HepG2 (cell line): ENCODE measurements around the gene FGGY. TPM values are rescaled to one million over a fixed set of nuclear protein-coding genes. Genes with fewer than 3 reads are reported as not detected.

Experiments used
- ATAC-seq: fragments of 200-7000 bp; cut with Tn5 transposase; 3 replicates; pipeline ENCODE4 v1.9.1; 2020; ENCODE audit warnings: mild to moderate bottlenecking, moderate library complexity
- BruUV-seq: library from RNA; stranded (reverse); fragments of 400-500 nt; replicated peaks from 2 replicates; lab custom pipeline; 2021; lab: Mats Ljungman, UMichigan
- CTCF ChIA-PET: fragments of 300-600 bp; formaldehyde crosslinking; extraction: SDS; loops from one replicate; lab custom pipeline; 2021; ENCODE audit warnings: low total read pairs, inconsistent platforms, low intra/inter-chr PET ratio; lab: Yijun Ruan, JAX
- POLR2A ChIA-PET: fragments of 350-600 bp; sonication (Branson Sonifier 250); formaldehyde crosslinking; loops from one replicate; lab custom pipeline; 2020; ENCODE audit warnings: antibody characterized with exemption, inconsistent platforms; lab: Yijun Ruan, JAX
- DNase-seq: peaks from one replicate; pipeline ENCODE4 v3.0.0-alpha.2; 2015; ENCODE audit warnings: low spot score
- FAIRE-seq: peaks from 3 replicates; lab custom pipeline; 2011; peaks lifted over from hg19 to GRCh38; lab: Jason Lieb, UNC
- H2AFZ ChIP-seq: one replicate; pipeline ENCODE4 v1.6.1; 2011; ENCODE audit warnings: low read length, inconsistent platforms
- H3K27ac ChIP-seq: fragments of 300-600 bp; 3 replicates; pipeline ENCODE4 v1.8.0; 2011; ENCODE audit warnings: mixed run types, mild to moderate bottlenecking, mixed read lengths, low read length, inconsistent platforms; ENCODE audit not compliant: insufficient read depth; ENCODE audit errors: extremely low read length
- H3K27me3 ChIP-seq, 2 experiments: fragments of 200-600 bp in 1 of 2; 2 replicates in 1 of 2; 3 replicates in 1 of 2; pipeline versions ENCODE4 v1.6.0 to v1.8.0; 2011; ENCODE audit warnings: low read length in 2 of 2, mild to moderate bottlenecking in 2 of 2, moderate library complexity in 2 of 2, inconsistent platforms in 1 of 2; ENCODE audit not compliant: insufficient read depth in 2 of 2, control insufficient read depth in 1 of 2
- H3K36me3 ChIP-seq, 2 experiments: fragments of 200-600 bp in 1 of 2; replicated peaks in 1 of 2; 2 replicates in 1 of 2; 3 replicates in 1 of 2; pipeline versions ENCODE4 v1.5.1 to v1.8.0; 2011; ENCODE audit warnings: low read length in 2 of 2, inconsistent platforms in 1 of 2; ENCODE audit not compliant: insufficient read depth in 2 of 2, control insufficient read depth in 1 of 2
- H3K4me1 ChIP-seq: 2 replicates; pipeline ENCODE4 v1.5.1; 2012; ENCODE audit warnings: low read length, inconsistent platforms; ENCODE audit not compliant: insufficient read depth
- H3K4me2 ChIP-seq: 2 replicates; pipeline ENCODE4 v1.6.0; 2011; ENCODE audit warnings: low read depth, low read length, inconsistent platforms
- H3K4me3 ChIP-seq, 3 experiments: fragments of 200-600 bp in 1 of 3; sonication (generic), shearing (Covaris generic) in 1 of 3; replicated peaks in 1 of 3; 2 replicates each; pipeline ENCODE4 v1.5.1; 2011 to 2016; ENCODE audit warnings: low read length in 3 of 3, inconsistent platforms in 2 of 3, low read depth in 2 of 3, mild to moderate bottlenecking in 2 of 3, control low read depth in 1 of 3, mixed read lengths in 1 of 3; ENCODE audit not compliant: insufficient read depth in 1 of 3
- H3K79me2 ChIP-seq: one replicate; pipeline ENCODE4 v1.6.1; 2011; ENCODE audit warnings: low read length, inconsistent platforms; ENCODE audit not compliant: insufficient read depth
- H3K9ac ChIP-seq: 2 replicates; pipeline ENCODE4 v1.6.0; 2011; ENCODE audit warnings: mild to moderate bottlenecking, low read depth, low read length, inconsistent platforms; ENCODE audit not compliant: insufficient read depth
- H3K9me3 ChIP-seq: 2 replicates; pipeline ENCODE4 v1.5.1; 2012; ENCODE audit warnings: mild to moderate bottlenecking, low read length
- H4K20me1 ChIP-seq: 2 replicates; pipeline ENCODE4 v1.6.0; 2011; ENCODE audit warnings: inconsistent platforms, mild to moderate bottlenecking, low read length, moderate library complexity; ENCODE audit not compliant: insufficient read depth
- CREB1 ChIP-seq, 2 experiments: fragments of 450-650 bp in 1 of 2; IDR thresholded peaks; 2 replicates each; pipeline ENCODE4 v1.6.1; 2016 to 2017; ENCODE audit warnings: control low read depth in 1 of 2, mild to moderate bottlenecking in 1 of 2, missing compliant biosample characterization in 1 of 2, missing genetic modification characterization in 1 of 2
- KMT2B ChIP-seq: IDR thresholded peaks from 2 replicates; pipeline ENCODE4 v1.6.1; 2016; ENCODE audit warnings: missing genetic modification reagents, missing compliant biosample characterization
- LRRFIP1 ChIP-seq: sonication (generic); formaldehyde crosslinking; conservative IDR thresholded peaks from 2 replicates; pipeline ENCODE4 v1.4.0; 2020; ENCODE audit warnings: missing genetic modification reagents
- NRL ChIP-seq: sonication (generic); formaldehyde crosslinking; IDR thresholded peaks from 2 replicates; pipeline ENCODE4 v1.5.0; 2020; ENCODE audit warnings: missing genetic modification reagents, mild to moderate bottlenecking, moderate library complexity, borderline replicate concordance
- REXO4 ChIP-seq: sonication (generic); formaldehyde crosslinking; IDR thresholded peaks from 2 replicates; pipeline ENCODE4 v1.8.0; 2022; ENCODE audit warnings: missing genetic modification reagents, mild to moderate bottlenecking, borderline replicate concordance
- SATB2 ChIP-seq: sonication (generic); formaldehyde crosslinking; IDR thresholded peaks from 2 replicates; pipeline ENCODE4 v1.5.0; 2020; ENCODE audit warnings: missing genetic modification reagents
- SCMH1 ChIP-seq: sonication (generic); formaldehyde crosslinking; IDR thresholded peaks from 2 replicates; pipeline ENCODE4 v1.9.0; 2021; ENCODE audit warnings: missing genetic modification reagents, mild to moderate bottlenecking, borderline replicate concordance
- U2AF2 ChIP-seq: fragments of 200-400 bp; formaldehyde crosslinking; IDR thresholded peaks from 2 replicates; pipeline ENCODE4 v1.6.1; 2017; ENCODE audit warnings: low read depth, mild to moderate bottlenecking, low read length
- USF2 ChIP-seq, 2 experiments: sonication (generic) in 1 of 2; formaldehyde crosslinking in 1 of 2; IDR thresholded peaks; 2 replicates each; pipeline versions ENCODE4 v1.5.1 to v1.6.1; 2011 to 2020; ENCODE audit warnings: borderline replicate concordance in 1 of 2, low read depth in 1 of 2, low read length in 1 of 2, mild to moderate bottlenecking in 1 of 2, missing genetic modification reagents in 1 of 2, moderate library complexity in 1 of 2
- ZNF512B ChIP-seq: sonication (generic); formaldehyde crosslinking; IDR thresholded peaks from 2 replicates; pipeline ENCODE4 v1.5.1; 2020; ENCODE audit warnings: missing genetic modification reagents, mild to moderate bottlenecking, borderline replicate concordance
- WGBS: methylation state at CpG from one replicate; pipeline ENCODE4 v1.1.6; 2017; ENCODE audit warnings: low lambda C conversion rate; 5-methylcytosine and 5-hydroxymethylcytosine counted together
- in situ Hi-C: cut with HindIII; loops from 2 replicates; pipeline ENCODE4 v1.10.0; 2017; ENCODE audit warnings: low pct_unique_long_range_greater_than_20kb; ENCODE audit not compliant: extremely low pct_ligation_motif_present
- intact Hi-C: fragments of 100-400 bp; cut with micrococcal nuclease; formaldehyde crosslinking; loops from one replicate; pipeline ENCODE4 v1.10.0; 2022; ENCODE audit not compliant: unreplicated experiment
- polyA plus RNA-seq, 8 experiments: library from polyadenylated mRNA; depleted of rRNA in 3 of 8; stranded (reverse) in 7 of 8; unstranded in 1 of 8; fragments of >200 nt; fragmentation: Illumina TruSeq in 4 of 8; extraction: Trizol in 4 of 8; gene quantifications; 2 replicates each; pipeline versions ENCODE4 v1.2.1 to v1.2.3, GENCODE V29; 2011 to 2016; ENCODE audit warnings: low read depth in 4 of 8, missing spikeins in 1 of 8, mixed read lengths in 1 of 8; ENCODE audit not compliant: insufficient read depth in 1 of 8
- total RNA-seq, 5 experiments: library from RNA; depleted of rRNA; stranded (reverse); fragments of >200 nt; fragmentation: Illumina TruSeq; extraction: Trizol; gene quantifications; 2 replicates each; pipeline ENCODE4 v1.2.3, GENCODE V29; 2016; ENCODE audit warnings: low read depth in 1 of 5

Gene FGGY
- total and polyA plus RNA-seq, 2 of the 13 experiments (the other 11 are each of a cell fraction or from before 2014, with no cell fraction given) = 15.7 to 27.5 TPM

- DNase-seq = no peak
- intact Hi-C loops = no loop called here
- no peaks in the 10 kb centered on the region for H3K27me3 ChIP-seq
- H3K9me3 ChIP-seq = no peaks in the 10 kb centered on the region
- WGBS = 98% methylated on average over 3 of the region's 3 CpGs
- POLR2A ChIA-PET = no interaction called here
- no peak overlapping the region for H3K9ac ChIP-seq
- CTCF ChIA-PET = no interaction called here
- H3K36me3 ChIP-seq = no peaks in the 10 kb centered on the region
- in situ Hi-C loops = no loop called here
- TF ChIP-seq CREB1 (IDR thresholded peaks at IDR 0.05) = no peak
- no peak for TF ChIP-seq CREB1 (CRISPR knock-in tag; IDR thresholded peaks at IDR 0.05)
- TF ChIP-seq KMT2B (CRISPR knock-in tag) = no peak
- no peak for TF ChIP-seq SCMH1
- no peak for TF ChIP-seq USF2 (IDR thresholded peaks at IDR 0.05; ENCODE audit: low read depth, low read length)
- no peak for TF ChIP-seq USF2 (CRISPR knock-in tag; IDR thresholded peaks at IDR 0.05; ENCODE audit: borderline replicate concordance)
- TF ChIP-seq REXO4 = no peak
- no peak for TF ChIP-seq U2AF2
- TF ChIP-seq SATB2 (CRISPR knock-in tag) = no peak
- TF ChIP-seq NRL (CRISPR knock-in tag) = no peak
- no peak for TF ChIP-seq ZNF512B (CRISPR knock-in tag)
- TF ChIP-seq LRRFIP1 (CRISPR knock-in tag) = no peak
- no peak overlapping the region for H3K4me3 ChIP-seq
- H2AFZ ChIP-seq = no peak overlapping the region
- no peak overlapping the region for H3K27ac ChIP-seq
- ATAC-seq = no peak
- no peaks in the 10 kb centered on the region for H4K20me1 ChIP-seq
- no TSS peak for BruUV-seq
- peaks cover 20% of the 10 kb centered on the region for H3K4me1 ChIP-seq
- H3K79me2 ChIP-seq = no peaks in the 10 kb centered on the region
- no peak for FAIRE-seq
- no peak overlapping the region for H3K4me2 ChIP-seq
Observed at GRCh38 chr1:59481881-59482505, 185.1 kb downstream of the FGGY start.
